Testis (tissue), 3 donors: ENCODE measurements around the gene TRAF2. TPM values are rescaled to one million over a fixed set of nuclear protein-coding genes. Genes with fewer than 3 reads are reported as not detected.

Source experiments
- DNase-seq: peaks from one replicate; pipeline ENCODE4 v3.0.0-alpha.2; 2019
- H3K27ac ChIP-seq, 2 donors: fragments of 200-600 bp; sonication (generic); one replicate each; pipeline ENCODE4 v1.5.1; 2019
- H3K27me3 ChIP-seq: fragments of 200-600 bp; sonication (generic); one replicate; pipeline ENCODE4 v1.5.1; 2019
- H3K36me3 ChIP-seq: fragments of 200-600 bp; sonication (generic); one replicate; pipeline ENCODE4 v1.5.1; 2017; ENCODE audit warnings: low read depth; ENCODE audit errors: missing control alignments
- H3K4me1 ChIP-seq: fragments of 200-600 bp; sonication (generic); one replicate; pipeline ENCODE4 v1.5.1; 2019
- H3K4me3 ChIP-seq, 2 donors: fragments of 200-600 bp; sonication (generic); one replicate each; pipeline ENCODE4 v1.5.1; 2017 to 2019
- H3K9me3 ChIP-seq: fragments of 200-600 bp; sonication (generic); one replicate; pipeline ENCODE4 v1.5.1; 2017
- CTCF ChIP-seq, 3 experiments: fragments of 450-650 bp in 2 of 3; fragments of 200-600 bp in 1 of 3; sonication (generic) in 1 of 3; IDR thresholded peaks; one replicate each; pipeline ENCODE4 v1.5.1; 2016 to 2019; ENCODE audit warnings: antibody characterized with exemption in 3 of 3, mild to moderate bottlenecking in 2 of 3, moderate library complexity in 1 of 3
- POLR2A ChIP-seq: fragments of 450-650 bp; IDR thresholded peaks from one replicate; pipeline ENCODE4 v1.6.1; 2017; ENCODE audit warnings: antibody characterized with exemption, mild to moderate bottlenecking, moderate library complexity
- WGBS, 2 donors: methylation state at CpG; one replicate each; pipeline ENCODE4 v1.1.5; 2018; 5-methylcytosine and 5-hydroxymethylcytosine counted together
- intact Hi-C: fragments of 100-400 bp; cut with DNase I; formaldehyde crosslinking; loops from one replicate; pipeline ENCODE4 v1.15.1; 2023; ENCODE audit warnings: low total_unique reads
- polyA plus RNA-seq: library from polyadenylated mRNA; stranded (reverse); fragments of 350-450 nt; fragmentation: Illumina TruSeq; extraction: RNeasy Lipid Tissue Mini Kit (QIAGEN cat#74804); gene quantifications from one replicate; pipeline ENCODE4 v1.2.3, GENCODE V29; 2014; ENCODE audit warnings: low read depth, low replicate concordance; ENCODE audit not compliant: insufficient read depth
- total RNA-seq, 2 donors: library from RNA; depleted of rRNA; stranded (reverse); fragments of >200 nt; gene quantifications; one replicate each; pipeline ENCODE4 v1.2.3, GENCODE V29; 2016

Gene TRAF2
- total and polyA plus RNA-seq, 3 donors from 2014 or later, result 21.9 to 32.9 (median 23.7) TPM

GRCh38 chr9:136860529-136860928 lies 25.8 kb upstream of the TRAF2 start:
- no peaks in the 10 kb centered on the region for H3K27me3 ChIP-seq
- peaks cover 14% of the 10 kb centered on the region for H3K4me1 ChIP-seq
- no peaks in the 10 kb centered on the region for H3K9me3 ChIP-seq
- H3K4me3 ChIP-seq, result no peak overlapping the region
- H3K27ac ChIP-seq, result no peak overlapping the region
- WGBS, 2 donors, result 89 to 94% methylated on average over 7 to 9 of the region's 9 CpGs
- no peaks in the 10 kb centered on the region for H3K36me3 ChIP-seq
- no peak for TF ChIP-seq POLR2A
- TF ChIP-seq CTCF (IDR thresholded peaks at IDR 0.05), result no peak
- no peak for DNase-seq
- intact Hi-C loops, result no loop called here

GRCh38 chr9:136860933-136861873 lies 25.1 kb upstream of the TRAF2 start:
- 93% methylated on average over 3 to 22 of the region's 22 CpGs for WGBS, 2 donors
- no peak overlapping the region for H3K27ac ChIP-seq
- no peaks in the 10 kb centered on the region for H3K36me3 ChIP-seq
- no peaks in the 10 kb centered on the region for H3K9me3 ChIP-seq
- no peak for TF ChIP-seq POLR2A
- no peak for TF ChIP-seq CTCF (IDR thresholded peaks at IDR 0.05)
- H3K27me3 ChIP-seq, result no peaks in the 10 kb centered on the region
- intact Hi-C loops, result no loop called here
- DNase-seq, result no peak
- no peak overlapping the region for H3K4me3 ChIP-seq
- H3K4me1 ChIP-seq, result peaks cover 15% of the 10 kb centered on the region

- H3K36me3 ChIP-seq, result no peaks in the 10 kb centered on the region
- DNase-seq, result no peak
- no peaks in the 10 kb centered on the region for H3K27me3 ChIP-seq
- WGBS, 2 donors, result 88% methylated on average over 24 to 26 of the region's 26 CpGs
- H3K4me1 ChIP-seq, result peaks cover 18% of the 10 kb centered on the region
- no peak for TF ChIP-seq CTCF (IDR thresholded peaks at IDR 0.05)
- no peak for TF ChIP-seq POLR2A
- no peaks in the 10 kb centered on the region for H3K9me3 ChIP-seq
- intact Hi-C loops, result no loop called here
- no peak overlapping the region for H3K4me3 ChIP-seq
- no peak overlapping the region for H3K27ac ChIP-seq
These were observed 24.4 kb upstream of the TRAF2 start for GRCh38 chr9:136861874-136862457.

GRCh38 chr9:136862849-136863622 lies 23.3 kb upstream of the TRAF2 start:
- Histone ChIP-seq H3K27me3 (no peaks in the 10 kb centered on the region), H3K9me3 (no peaks in the 10 kb centered on the region), H3K36me3 (no peaks in the 10 kb centered on the region), H3K4me1 (peaks cover 21% of the 10 kb centered on the region), H3K27ac (no peak overlapping the region), H3K4me3 (no peak overlapping the region)
- intact Hi-C loops, result no loop called here
- no peak for DNase-seq
- no peak for TF ChIP-seq POLR2A
- no peak for TF ChIP-seq CTCF (IDR thresholded peaks at IDR 0.05)
- 83 to 94% methylated on average over 27 to 31 of the region's 31 CpGs for WGBS, 2 donors
